HG02763 (cell line): ENCODE results near the gene BZW2.
"Not testable (repeated sequence)": the region's sequence is repeated elsewhere in the genome, so short reads cannot be mapped to it uniquely, and the experiment has no call there.

Experiments used
- ATAC-seq: cut with Tn5 transposase; IDR thresholded peaks from one replicate; pipeline ENCODE4 v1.9.1; 2021; ENCODE audit warnings: mild to moderate bottlenecking, moderate library complexity; ENCODE audit not compliant: unreplicated experiment

Gene BZW2

GRCh38 chr7:16670021-16670420 lies 24.0 kb downstream of the BZW2 start:
- no peak for ATAC-seq

DNA sequence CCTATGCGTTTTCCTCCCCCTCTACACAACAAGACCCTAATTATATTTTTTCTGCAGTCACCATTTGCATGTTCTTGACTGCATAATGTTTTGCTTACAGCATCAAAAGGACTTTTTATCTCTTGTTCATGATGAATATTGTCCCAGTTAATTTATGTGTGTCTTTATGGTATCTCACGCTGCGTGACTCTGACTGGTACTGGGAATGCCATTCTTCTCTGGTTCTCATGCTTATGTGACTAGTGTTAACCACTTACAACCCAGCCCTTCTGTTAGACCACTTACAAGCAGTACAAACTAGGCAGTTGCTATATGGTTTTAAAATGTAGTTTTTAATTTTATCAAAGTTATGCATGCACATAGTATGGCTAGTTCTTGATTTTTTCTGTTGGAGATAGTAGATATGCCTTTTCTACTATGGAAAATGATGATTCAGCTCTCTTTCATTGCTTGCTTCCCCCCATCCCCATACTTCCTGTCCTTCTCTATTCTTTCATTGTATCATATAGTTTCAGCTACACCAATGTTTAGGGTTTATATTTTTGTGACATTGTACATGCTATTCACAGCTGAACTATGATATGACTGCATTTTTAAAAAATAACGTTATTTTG lies 24.9 kb downstream of the BZW2 start:
- ATAC-seq, result no peak

GRCh38 chr7:16671811-16672210 lies 25.8 kb downstream of the BZW2 start:
- ATAC-seq, result no peak

DNA sequence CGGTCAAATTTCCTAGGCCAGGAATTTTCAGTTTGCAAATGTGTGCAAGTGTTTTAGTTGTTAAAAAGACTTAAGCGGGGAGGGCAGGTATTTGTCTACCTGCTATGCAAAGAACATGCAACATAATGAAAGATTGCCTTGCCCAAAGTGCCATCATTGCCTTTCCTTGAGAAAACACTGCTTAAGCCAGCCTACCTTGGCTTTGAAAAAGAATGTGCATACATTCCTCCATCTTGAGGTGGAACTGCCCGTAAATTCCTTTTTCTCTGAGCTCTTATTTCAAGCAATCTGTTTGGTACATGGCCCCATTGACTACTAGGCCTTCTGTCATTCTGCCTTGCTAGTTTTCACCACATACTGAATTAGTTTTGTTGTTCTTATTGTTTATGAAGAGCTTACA lies 29.3 kb downstream of the BZW2 start:
- ATAC-seq, result no peak

- no peak for ATAC-seq
These were observed 32.1 kb downstream of the BZW2 start for GRCh38 chr7:16677978-16678494.

DNA sequence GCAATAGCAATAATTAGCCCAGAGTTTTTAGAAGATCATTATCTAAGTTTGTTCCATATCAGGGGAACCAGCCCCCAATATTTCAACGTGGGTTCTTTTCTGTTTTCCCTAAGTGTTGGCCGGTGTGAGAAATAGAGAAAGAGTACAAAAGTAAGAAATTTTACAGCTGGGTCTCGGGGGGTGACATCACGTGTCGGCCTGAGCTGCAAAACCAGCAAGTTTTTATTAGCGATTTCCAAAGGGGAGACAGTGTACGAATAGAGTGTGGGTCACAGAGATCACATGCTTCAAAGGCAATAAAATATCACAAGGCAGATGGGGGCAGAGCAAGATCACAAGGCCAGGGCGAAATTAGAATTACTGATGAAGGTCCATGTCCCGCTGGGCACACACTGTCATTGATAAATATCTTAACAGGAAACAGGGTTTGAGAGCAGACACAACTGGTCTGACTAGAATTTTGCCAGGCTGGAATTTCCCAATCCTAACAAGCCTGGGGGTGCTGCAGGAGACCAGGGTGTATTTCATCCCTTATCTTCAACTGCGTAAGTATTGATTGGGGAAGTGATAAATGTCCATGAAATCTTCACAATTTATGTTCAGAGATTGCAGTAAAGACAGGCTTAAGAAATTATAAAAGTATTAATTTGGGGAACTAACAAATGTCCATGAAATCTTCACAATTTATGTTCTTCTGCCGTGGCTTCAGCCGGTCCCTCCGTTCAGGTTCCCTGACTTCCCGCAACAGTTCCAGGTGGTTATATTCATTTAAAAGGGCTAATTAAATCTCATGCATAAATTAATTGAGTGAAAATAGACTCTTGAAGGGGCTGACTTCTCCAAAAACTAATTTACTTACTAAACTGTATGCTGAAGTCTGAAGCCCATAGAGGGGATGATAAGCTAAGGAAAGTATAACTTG lies 32.9 kb downstream of the BZW2 start:
- not testable (repeated sequence) for ATAC-seq

DNA sequence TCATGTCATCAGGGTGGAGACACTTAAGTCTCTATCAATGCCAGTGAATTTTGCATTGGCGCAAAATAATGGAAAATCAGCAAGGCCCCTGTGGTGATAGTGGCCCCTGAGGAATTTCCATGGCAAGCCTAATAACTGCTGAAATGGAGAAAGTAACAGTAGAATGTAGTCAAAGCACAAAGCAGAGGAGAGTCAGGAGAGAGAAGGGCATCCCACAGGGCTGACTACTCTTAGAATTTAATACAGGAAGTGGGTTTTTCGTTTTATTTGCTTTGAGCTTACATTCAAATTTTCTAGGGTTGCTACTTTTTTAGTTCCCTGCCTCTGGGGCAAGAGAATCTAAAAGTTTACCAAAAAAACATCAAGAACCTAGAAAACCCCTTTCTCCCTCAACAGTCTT lies 39.0 kb downstream of the BZW2 start:
- no peak for ATAC-seq

DNA sequence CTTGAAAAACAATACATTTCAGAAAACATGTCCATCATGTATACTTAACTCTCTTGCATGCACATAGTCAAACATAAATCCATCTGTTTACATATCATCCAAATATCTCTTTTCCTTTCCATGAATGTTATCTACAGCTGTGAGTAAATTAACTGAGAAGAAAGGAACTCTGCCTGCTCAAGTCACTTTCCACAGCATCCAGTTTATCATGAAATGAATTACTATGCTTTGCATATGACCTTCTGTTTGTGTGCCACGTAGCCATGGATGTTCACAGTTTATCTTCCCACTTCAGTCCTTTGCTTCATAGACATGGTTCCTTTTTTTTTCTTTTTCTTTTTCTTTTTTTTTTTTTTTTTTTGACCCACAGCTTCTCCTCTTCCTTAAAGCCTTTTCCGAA lies 39.6 kb downstream of the BZW2 start:
- ATAC-seq, result no peak

DNA sequence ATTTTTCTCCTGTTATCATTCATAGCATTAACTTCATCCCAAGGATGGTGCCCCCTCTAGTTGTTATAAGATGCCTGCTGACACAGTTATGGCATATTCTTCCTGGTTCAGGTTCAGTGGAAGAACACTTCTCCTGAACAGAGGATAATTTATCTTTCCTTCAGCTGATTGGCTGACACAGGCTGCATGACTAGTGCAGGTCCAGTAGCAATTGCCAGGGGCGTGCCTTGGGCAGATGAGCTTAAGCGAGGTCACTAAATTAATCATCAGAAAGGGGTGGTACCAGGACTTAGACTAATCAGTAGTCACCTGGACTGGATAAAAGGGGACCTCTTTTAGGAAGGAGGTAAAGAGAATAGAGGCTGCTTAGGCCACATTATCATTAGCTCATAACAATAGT lies 42.3 kb downstream of the BZW2 start:
- no peak for ATAC-seq

DNA sequence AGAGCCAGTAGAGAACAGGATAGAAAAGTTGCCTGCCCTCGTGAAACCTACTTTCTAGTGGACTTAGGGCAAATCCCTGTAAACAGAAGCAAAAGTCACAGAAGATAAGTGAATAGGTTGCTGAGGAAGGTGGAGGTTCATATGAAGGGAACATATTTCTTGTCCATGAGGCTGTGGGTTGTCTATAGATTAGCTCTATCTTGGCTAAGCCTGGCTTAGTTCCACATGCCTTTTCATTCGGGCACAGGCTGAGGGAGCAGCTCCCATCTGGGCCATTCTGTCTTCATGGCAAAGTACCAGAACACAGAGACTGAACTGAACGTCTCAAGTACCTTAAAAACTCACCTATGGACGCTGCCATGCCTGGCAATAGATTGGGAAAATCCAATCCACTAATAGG lies 45.3 kb downstream of the BZW2 start:
- no peak for ATAC-seq

- no peak for ATAC-seq
These were observed 47.8 kb downstream of the BZW2 start for GRCh38 chr7:16693601-16694318.

DNA sequence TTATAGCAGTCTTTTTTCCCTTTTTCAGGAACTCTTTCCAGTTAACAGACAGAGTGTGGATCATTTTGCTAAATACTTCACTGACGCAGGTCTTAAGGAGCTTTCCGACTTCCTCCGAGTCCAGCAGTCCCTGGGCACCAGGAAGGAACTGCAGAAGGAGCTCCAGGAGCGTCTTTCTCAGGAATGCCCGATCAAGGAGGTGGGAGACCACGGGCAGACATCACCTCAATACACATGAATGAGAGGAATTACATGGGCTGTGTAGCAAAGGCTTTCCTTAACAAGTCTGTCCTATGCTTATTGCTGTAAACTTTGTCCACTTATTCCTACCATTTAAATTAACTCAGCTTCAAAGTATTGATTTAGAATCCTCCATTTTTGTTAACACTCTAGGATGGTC lies 48.8 kb downstream of the BZW2 start:
- no peak for ATAC-seq

- no peak for ATAC-seq
These were observed 49.7 kb downstream of the BZW2 start for GRCh38 chr7:16695621-16696237.

- no peak for ATAC-seq
These were observed 51.7 kb downstream of the BZW2 start for GRCh38 chr7:16697507-16698199.

GRCh38 chr7:16698200-16698905 lies 52.4 kb downstream of the BZW2 start:
- ATAC-seq, result no peak

- ATAC-seq, result no peak
These were observed 56.5 kb downstream of the BZW2 start for GRCh38 chr7:16702441-16702840.

- ATAC-seq, result no peak
These were observed 62.5 kb downstream of the BZW2 start for GRCh38 chr7:16708511-16708910.

- ATAC-seq, result no peak
These were observed 63.0 kb downstream of the BZW2 start for GRCh38 chr7:16708980-16709379.

GRCh38 chr7:16710651-16711050 lies 64.7 kb downstream of the BZW2 start:
- no peak for ATAC-seq

GRCh38 chr7:16711730-16712129 lies 65.7 kb downstream of the BZW2 start:
- no peak for ATAC-seq
